K562 (cell line): Measurements from ENCODE around the gene GPR180.

Source experiments
- FOSL1 ChIP-seq: fragments of 200-800 bp; sonication (Bioruptor generic); conservative IDR thresholded peaks from 2 replicates; pipeline ENCODE4 v1.6.1; 2016; ENCODE audit warnings: missing genetic modification characterization, missing compliant biosample characterization
- HEY1 ChIP-seq: fragments of 250-450 bp; sonication (Bioruptor Pico); IDR thresholded peaks from 2 replicates; pipeline ENCODE4 v1.5.0; 2020; ENCODE audit warnings: mild to moderate bottlenecking, moderate library complexity, borderline replicate concordance
- KLF6 ChIP-seq: fragments of 250-450 bp; sonication (Bioruptor Pico); IDR thresholded peaks from 2 replicates; pipeline ENCODE4 v1.4.0; 2020; ENCODE audit warnings: mild to moderate bottlenecking, moderate library complexity, borderline replicate concordance
- MCM3 ChIP-seq: fragments of 450-650 bp; IDR thresholded peaks from 2 replicates; pipeline ENCODE4 v1.6.1; 2016
- NFYB ChIP-seq: IDR thresholded peaks from 2 replicates; pipeline ENCODE4 v1.6.1; 2011; ENCODE audit warnings: mild to moderate bottlenecking, moderate library complexity; ENCODE audit not compliant: insufficient read length; ENCODE audit errors: extremely low read depth
- POLR2A ChIP-seq: fragments of 450-650 bp; conservative IDR thresholded peaks from 2 replicates; pipeline ENCODE4 v1.6.1; 2016
- PRPF4 ChIP-seq: fragments of 200-400 bp; formaldehyde crosslinking; IDR thresholded peaks from one replicate; pipeline ENCODE4 v1.6.1; 2017; ENCODE audit warnings: low read length, low read depth, mild to moderate bottlenecking; ENCODE audit not compliant: insufficient read depth, poor library complexity, severe bottlenecking
- TAL1 ChIP-seq: fragments of 450-650 bp; IDR thresholded peaks from 2 replicates; pipeline ENCODE4 v1.6.1; 2016; ENCODE audit warnings: mild to moderate bottlenecking
- ZNF12 ChIP-seq: sonication (generic); formaldehyde crosslinking; IDR thresholded peaks from 2 replicates; pipeline ENCODE4 v1.4.0; 2020; ENCODE audit warnings: mild to moderate bottlenecking, missing genetic modification reagents
- TF ChIP-seq, protein P1 (sequence below): fragments of 450-650 bp; IDR thresholded peaks from 2 replicates; pipeline ENCODE4 v1.6.1; 2016
- TF ChIP-seq, protein P2 (sequence below), 3 experiments: IDR thresholded peaks in 2 of 3; conservative IDR thresholded peaks in 1 of 3; 2 replicates each; pipeline ENCODE4 v1.5.1; 2011 to 2012; ENCODE audit warnings: low read length in 3 of 3, mild to moderate bottlenecking in 3 of 3, control low read depth in 2 of 3, improper control_type of control experiment in 1 of 3, inconsistent platforms in 1 of 3, low read depth in 1 of 3, mixed read lengths in 1 of 3, moderate library complexity in 1 of 3; ENCODE audit not compliant: insufficient read depth in 2 of 3
- TF ChIP-seq, protein P3 (sequence below): sonication (generic); formaldehyde crosslinking; IDR thresholded peaks from 2 replicates; pipeline ENCODE4 v1.9.0; 2022; ENCODE audit warnings: mild to moderate bottlenecking, missing genetic modification reagents
- TF ChIP-seq, protein P4 (sequence below): sonication (generic); formaldehyde crosslinking; IDR thresholded peaks from 2 replicates; pipeline ENCODE4 v1.8.0; 2022; ENCODE audit warnings: missing genetic modification reagents, mild to moderate bottlenecking, borderline replicate concordance

DNA sequence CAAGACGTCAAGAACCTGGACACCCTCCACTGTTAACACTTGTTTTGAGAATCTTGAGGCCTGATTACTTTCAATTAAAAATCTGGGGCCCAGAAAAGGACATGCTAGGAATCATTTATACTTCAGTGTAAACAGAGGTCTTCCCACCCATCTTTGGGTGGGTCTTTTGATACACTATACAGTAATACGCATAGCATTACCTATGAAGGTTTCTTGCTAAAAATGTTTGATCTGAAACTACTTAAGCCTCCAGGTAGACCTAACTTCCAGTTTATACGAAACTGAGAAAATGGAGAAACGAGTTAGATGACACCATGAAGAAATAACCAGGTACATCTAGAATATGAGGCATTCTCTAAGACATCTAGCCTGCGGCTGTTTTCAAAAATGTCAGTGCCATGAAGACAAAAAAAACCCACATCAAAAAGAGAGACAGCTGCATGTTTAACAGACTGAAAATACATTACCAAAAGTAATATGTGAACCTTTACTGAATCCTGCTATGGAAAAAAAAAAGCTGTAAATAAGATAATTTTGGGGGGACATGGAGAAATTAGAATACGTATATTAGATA lies 42.3 kb upstream of the GPR180 start:
- TF ChIP-seq HEY1 (CRISPR knock-in tag) (no peak), POLR2A (no peak), NFYB (no peak), TAL1 (no peak), FOSL1 (tag) (no peak), PRPF4 (no peak), KLF6 (CRISPR knock-in tag) (no peak), MCM3 (no peak), ZNF12 (CRISPR knock-in tag) (no peak)
- TF ChIP-seq, protein P1, sequence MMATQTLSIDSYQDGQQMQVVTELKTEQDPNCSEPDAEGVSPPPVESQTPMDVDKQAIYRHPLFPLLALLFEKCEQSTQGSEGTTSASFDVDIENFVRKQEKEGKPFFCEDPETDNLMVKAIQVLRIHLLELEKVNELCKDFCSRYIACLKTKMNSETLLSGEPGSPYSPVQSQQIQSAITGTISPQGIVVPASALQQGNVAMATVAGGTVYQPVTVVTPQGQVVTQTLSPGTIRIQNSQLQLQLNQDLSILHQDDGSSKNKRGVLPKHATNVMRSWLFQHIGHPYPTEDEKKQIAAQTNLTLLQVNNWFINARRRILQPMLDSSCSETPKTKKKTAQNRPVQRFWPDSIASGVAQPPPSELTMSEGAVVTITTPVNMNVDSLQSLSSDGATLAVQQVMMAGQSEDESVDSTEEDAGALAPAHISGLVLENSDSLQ: no peak
- TF ChIP-seq, protein P2, sequence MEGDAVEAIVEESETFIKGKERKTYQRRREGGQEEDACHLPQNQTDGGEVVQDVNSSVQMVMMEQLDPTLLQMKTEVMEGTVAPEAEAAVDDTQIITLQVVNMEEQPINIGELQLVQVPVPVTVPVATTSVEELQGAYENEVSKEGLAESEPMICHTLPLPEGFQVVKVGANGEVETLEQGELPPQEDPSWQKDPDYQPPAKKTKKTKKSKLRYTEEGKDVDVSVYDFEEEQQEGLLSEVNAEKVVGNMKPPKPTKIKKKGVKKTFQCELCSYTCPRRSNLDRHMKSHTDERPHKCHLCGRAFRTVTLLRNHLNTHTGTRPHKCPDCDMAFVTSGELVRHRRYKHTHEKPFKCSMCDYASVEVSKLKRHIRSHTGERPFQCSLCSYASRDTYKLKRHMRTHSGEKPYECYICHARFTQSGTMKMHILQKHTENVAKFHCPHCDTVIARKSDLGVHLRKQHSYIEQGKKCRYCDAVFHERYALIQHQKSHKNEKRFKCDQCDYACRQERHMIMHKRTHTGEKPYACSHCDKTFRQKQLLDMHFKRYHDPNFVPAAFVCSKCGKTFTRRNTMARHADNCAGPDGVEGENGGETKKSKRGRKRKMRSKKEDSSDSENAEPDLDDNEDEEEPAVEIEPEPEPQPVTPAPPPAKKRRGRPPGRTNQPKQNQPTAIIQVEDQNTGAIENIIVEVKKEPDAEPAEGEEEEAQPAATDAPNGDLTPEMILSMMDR (IDR thresholded peaks at IDR 0.05 in 2 of 3, conservative IDR thresholded peaks at IDR 0.05 in 1 of 3; ENCODE audit: insufficient read depth in 2 of 3, low read depth in 1 of 3, low read length in 3 of 3): no peak
- TF ChIP-seq, protein P3, sequence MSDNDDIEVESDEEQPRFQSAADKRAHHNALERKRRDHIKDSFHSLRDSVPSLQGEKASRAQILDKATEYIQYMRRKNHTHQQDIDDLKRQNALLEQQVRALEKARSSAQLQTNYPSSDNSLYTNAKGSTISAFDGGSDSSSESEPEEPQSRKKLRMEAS (CRISPR knock-in tag): no peak
- TF ChIP-seq, protein P4, sequence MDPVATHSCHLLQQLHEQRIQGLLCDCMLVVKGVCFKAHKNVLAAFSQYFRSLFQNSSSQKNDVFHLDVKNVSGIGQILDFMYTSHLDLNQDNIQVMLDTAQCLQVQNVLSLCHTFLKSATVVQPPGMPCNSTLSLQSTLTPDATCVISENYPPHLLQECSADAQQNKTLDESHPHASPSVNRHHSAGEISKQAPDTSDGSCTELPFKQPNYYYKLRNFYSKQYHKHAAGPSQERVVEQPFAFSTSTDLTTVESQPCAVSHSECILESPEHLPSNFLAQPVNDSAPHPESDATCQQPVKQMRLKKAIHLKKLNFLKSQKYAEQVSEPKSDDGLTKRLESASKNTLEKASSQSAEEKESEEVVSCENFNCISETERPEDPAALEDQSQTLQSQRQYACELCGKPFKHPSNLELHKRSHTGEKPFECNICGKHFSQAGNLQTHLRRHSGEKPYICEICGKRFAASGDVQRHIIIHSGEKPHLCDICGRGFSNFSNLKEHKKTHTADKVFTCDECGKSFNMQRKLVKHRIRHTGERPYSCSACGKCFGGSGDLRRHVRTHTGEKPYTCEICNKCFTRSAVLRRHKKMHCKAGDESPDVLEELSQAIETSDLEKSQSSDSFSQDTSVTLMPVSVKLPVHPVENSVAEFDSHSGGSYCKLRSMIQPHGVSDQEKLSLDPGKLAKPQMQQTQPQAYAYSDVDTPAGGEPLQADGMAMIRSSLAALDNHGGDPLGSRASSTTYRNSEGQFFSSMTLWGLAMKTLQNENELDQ (CRISPR knock-in tag): no peak
